Smooth muscle cell (in vitro differentiated cells): ENCODE data around the gene FAM114A1. TPM values are rescaled to one million over a fixed set of nuclear protein-coding genes. Genes with fewer than 3 reads are reported as not detected.
"Not testable (repeated sequence)": the region's sequence is repeated elsewhere in the genome, so short reads cannot be mapped to it uniquely, and the experiment has no call there.

Experiments
- DNase-seq: peaks from one replicate; lab custom pipeline; 2025; ENCODE audit not compliant: unreplicated experiment; lab: John Stamatoyannopoulos, UW
- H2AFZ ChIP-seq: fragments of 200-600 bp; sonication (generic); 2 replicates; pipeline ENCODE4 v1.6.0; 2016; ENCODE audit warnings: antibody characterized with exemption, low read depth, mild to moderate bottlenecking
- H3F3A ChIP-seq: fragments of 200-600 bp; sonication (generic); 2 replicates; pipeline ENCODE4 v1.6.0; 2017; ENCODE audit warnings: antibody characterized with exemption, low read depth
- H3K27ac ChIP-seq: fragments of 200-600 bp; sonication (generic); 2 replicates; pipeline ENCODE4 v1.5.1; 2016; ENCODE audit warnings: low read depth, mild to moderate bottlenecking
- H3K27me3 ChIP-seq: fragments of 200-600 bp; sonication (generic); 2 replicates; pipeline ENCODE4 v1.6.1; 2016; ENCODE audit warnings: low read depth, mild to moderate bottlenecking
- H3K36me3 ChIP-seq: fragments of 200-600 bp; sonication (generic); 2 replicates; pipeline ENCODE4 v1.5.1; 2016; ENCODE audit warnings: low read depth
- H3K4me1 ChIP-seq: fragments of 200-600 bp; sonication (generic); 2 replicates; pipeline ENCODE4 v1.5.1; 2016; ENCODE audit warnings: low read depth
- H3K4me2 ChIP-seq: fragments of 200-600 bp; sonication (generic); 2 replicates; pipeline ENCODE4 v1.6.0; 2016; ENCODE audit warnings: mild to moderate bottlenecking
- H3K4me3 ChIP-seq: fragments of 200-600 bp; sonication (generic); 2 replicates; pipeline ENCODE4 v1.5.1; 2016; ENCODE audit warnings: mild to moderate bottlenecking
- H3K79me2 ChIP-seq: fragments of 200-600 bp; sonication (generic); 2 replicates; pipeline ENCODE4 v1.6.0; 2016; ENCODE audit warnings: low read depth, mild to moderate bottlenecking
- H3K9ac ChIP-seq: fragments of 200-600 bp; sonication (generic); 2 replicates; pipeline ENCODE4 v1.6.0; 2016; ENCODE audit warnings: low read depth
- H3K9me3 ChIP-seq: fragments of 200-600 bp; sonication (generic); replicated peaks from 2 replicates; pipeline ENCODE4 v1.5.1; 2016; ENCODE audit warnings: low read depth
- H4K20me1 ChIP-seq: fragments of 200-600 bp; sonication (generic); 2 replicates; pipeline ENCODE4 v1.6.0; 2016; ENCODE audit warnings: low read depth
- CTCF ChIP-seq: fragments of 200-600 bp; sonication (generic); IDR thresholded peaks from 2 replicates; pipeline ENCODE4 v1.5.1; 2017; ENCODE audit warnings: borderline replicate concordance, mild to moderate bottlenecking, antibody characterized with exemption; ENCODE audit not compliant: insufficient read depth, poor library complexity, severe bottlenecking
- WGBS: methylation state at CpG from one replicate; pipeline ENCODE4 v1.1.7; 2016; ENCODE audit warnings: low lambda C conversion rate; 5-methylcytosine and 5-hydroxymethylcytosine counted together
- polyA plus RNA-seq: library from polyadenylated mRNA; unstranded; fragments of >200 nt; fragmentation: Nextera tagmentation; extraction: Ambion mirVana; gene quantifications from 2 replicates; pipeline ENCODE4 v1.2.1, GENCODE V29; 2016
- total RNA-seq: library from RNA; depleted of rRNA; stranded (reverse); fragments of >200 nt; gene quantifications from 2 replicates; pipeline ENCODE4 v1.2.3, GENCODE V29; 2014

FAM114A1 gene
- total and polyA plus RNA-seq, 2 experiments from 2014 or later = 213 to 226 TPM

- Histone ChIP-seq H3K36me3 (peaks cover 42% of the 10 kb centered on the region), H3K4me3 (no peak overlapping the region), H3K27me3 (no peaks in the 10 kb centered on the region), H2AFZ (no peak overlapping the region), H3F3A (no peaks in the 10 kb centered on the region), H4K20me1 (peaks cover 44% of the 10 kb centered on the region), H3K4me2 (no peak overlapping the region), H3K79me2 (peaks cover 5% of the 10 kb centered on the region), H3K27ac (no peak overlapping the region), H3K9me3 (no peaks in the 10 kb centered on the region), H3K4me1 (no peaks in the 10 kb centered on the region), H3K9ac (no peak overlapping the region)
- no peak for DNase-seq
- TF ChIP-seq CTCF = no peak
Observed at GRCh38 chr4:38907696-38908270, 40.2 kb downstream of the FAM114A1 start.

- DNase-seq = no peak
- peaks cover 51% of the 10 kb centered on the region for H3K36me3 ChIP-seq
- WGBS = 99% methylated on average over 3 of the region's 3 CpGs
Observed at GRCh38 chr4:38909015-38909414, 41.4 kb downstream of the FAM114A1 start.

GRCh38 chr4:38911257-38911656 lies 43.7 kb downstream of the FAM114A1 start:
- TF ChIP-seq CTCF = no peak
- Histone ChIP-seq H3K4me1 (no peaks in the 10 kb centered on the region), H3K4me2 (no peak overlapping the region), H4K20me1 (peaks cover 30% of the 10 kb centered on the region), H3K4me3 (no peak overlapping the region), H3K27ac (no peak overlapping the region), H3K9ac (no peak overlapping the region), H3K79me2 (peaks cover 5% of the 10 kb centered on the region), H3K9me3 (no peaks in the 10 kb centered on the region), H3F3A (no peaks in the 10 kb centered on the region), H3K36me3 (peaks cover 44% of the 10 kb centered on the region), H3K27me3 (no peaks in the 10 kb centered on the region), H2AFZ (no peak overlapping the region)
- no peak for DNase-seq
- WGBS = 90% methylated on average over 4 of the region's 4 CpGs

More at GRCh38 chr4:38909015-38909414, 41.4 kb downstream of the FAM114A1 start:
- Histone ChIP-seq H3K4me1 (no peaks in the 10 kb centered on the region), H4K20me1 (peaks cover 37% of the 10 kb centered on the region), H3K4me2 (no peak overlapping the region), H3K79me2 (peaks cover 5% of the 10 kb centered on the region), H3K9ac (no peak overlapping the region), H3K9me3 (no peaks in the 10 kb centered on the region), H3K4me3 (no peak overlapping the region), H3K27me3 (no peaks in the 10 kb centered on the region), H3F3A (no peaks in the 10 kb centered on the region), H2AFZ (no peak overlapping the region), H3K27ac (no peak overlapping the region)
- no peak for TF ChIP-seq CTCF

- peaks cover 31% of the 10 kb centered on the region for H3K36me3 ChIP-seq
- TF ChIP-seq CTCF = no peak
- H3K79me2 ChIP-seq = no peaks in the 10 kb centered on the region
Observed at GRCh38 chr4:38914854-38915253, 47.2 kb downstream of the FAM114A1 start.

GRCh38 chr4:38916267-38916666 lies 48.7 kb downstream of the FAM114A1 start:
- not testable (repeated sequence) for H3K9ac ChIP-seq, H3K79me2 ChIP-seq, DNase-seq, H3K27ac ChIP-seq, H3K4me2 ChIP-seq, H3K4me3 ChIP-seq, H3K27me3 ChIP-seq, H3K4me1 ChIP-seq, H3F3A ChIP-seq, H3K9me3 ChIP-seq, H2AFZ ChIP-seq
- H3K36me3 ChIP-seq = peaks cover 35% of the 10 kb centered on the region
- WGBS = 92% methylated on average over 5 of the region's 5 CpGs
- peaks cover 17% of the 10 kb centered on the region for H4K20me1 ChIP-seq

More at GRCh38 chr4:38914854-38915253, 47.2 kb downstream of the FAM114A1 start:
- no peak overlapping the region for H3K9ac ChIP-seq
- H3K4me1 ChIP-seq = no peaks in the 10 kb centered on the region
- no peaks in the 10 kb centered on the region for H3K27me3 ChIP-seq
- no peak overlapping the region for H3K4me3 ChIP-seq
- no peaks in the 10 kb centered on the region for H3K9me3 ChIP-seq
- no peak overlapping the region for H3K4me2 ChIP-seq
- peaks cover 17% of the 10 kb centered on the region for H4K20me1 ChIP-seq
- WGBS = 97% methylated on average over 8 of the region's 8 CpGs
- no peaks in the 10 kb centered on the region for H3F3A ChIP-seq
- DNase-seq = no peak
- H2AFZ ChIP-seq = no peak overlapping the region
- no peak overlapping the region for H3K27ac ChIP-seq
